Activated T-cell treated with anti-CD3 and anti-CD28 coated beads, Interleukin-2, amount 50 U/mL, for 24 hours (primary cell): ENCODE results near the gene IBTK.
"Not testable (repeated sequence)": the region's sequence is repeated elsewhere in the genome, so short reads cannot be mapped to it uniquely, and the experiment has no call there.

Source experiments
- DNase-seq: peaks from one replicate; pipeline ENCODE4 v3.0.0-alpha.2; 2020
- H3K27ac Mint-ChIP-seq: 2 replicates; pipeline ENCODE4 v1.8.0; 2020; ENCODE audit warnings: mild to moderate bottlenecking, mixed read lengths
- H3K27me3 Mint-ChIP-seq: 2 replicates; pipeline ENCODE4 v1.8.0; 2020; ENCODE audit warnings: mixed read lengths
- H3K36me3 Mint-ChIP-seq: 2 replicates; pipeline ENCODE4 v1.8.0; 2020; ENCODE audit warnings: low read depth, mixed read lengths
- H3K4me1 Mint-ChIP-seq: 2 replicates; pipeline ENCODE4 v1.8.0; 2020; ENCODE audit warnings: low read depth, mixed read lengths
- H3K4me3 Mint-ChIP-seq: 2 replicates; pipeline ENCODE4 v1.8.0; 2020; ENCODE audit warnings: mild to moderate bottlenecking, moderate library complexity, mixed read lengths
- H3K9me3 Mint-ChIP-seq: 2 replicates; pipeline ENCODE4 v1.8.0; 2020; ENCODE audit warnings: mixed read lengths

The IBTK gene, protein sequence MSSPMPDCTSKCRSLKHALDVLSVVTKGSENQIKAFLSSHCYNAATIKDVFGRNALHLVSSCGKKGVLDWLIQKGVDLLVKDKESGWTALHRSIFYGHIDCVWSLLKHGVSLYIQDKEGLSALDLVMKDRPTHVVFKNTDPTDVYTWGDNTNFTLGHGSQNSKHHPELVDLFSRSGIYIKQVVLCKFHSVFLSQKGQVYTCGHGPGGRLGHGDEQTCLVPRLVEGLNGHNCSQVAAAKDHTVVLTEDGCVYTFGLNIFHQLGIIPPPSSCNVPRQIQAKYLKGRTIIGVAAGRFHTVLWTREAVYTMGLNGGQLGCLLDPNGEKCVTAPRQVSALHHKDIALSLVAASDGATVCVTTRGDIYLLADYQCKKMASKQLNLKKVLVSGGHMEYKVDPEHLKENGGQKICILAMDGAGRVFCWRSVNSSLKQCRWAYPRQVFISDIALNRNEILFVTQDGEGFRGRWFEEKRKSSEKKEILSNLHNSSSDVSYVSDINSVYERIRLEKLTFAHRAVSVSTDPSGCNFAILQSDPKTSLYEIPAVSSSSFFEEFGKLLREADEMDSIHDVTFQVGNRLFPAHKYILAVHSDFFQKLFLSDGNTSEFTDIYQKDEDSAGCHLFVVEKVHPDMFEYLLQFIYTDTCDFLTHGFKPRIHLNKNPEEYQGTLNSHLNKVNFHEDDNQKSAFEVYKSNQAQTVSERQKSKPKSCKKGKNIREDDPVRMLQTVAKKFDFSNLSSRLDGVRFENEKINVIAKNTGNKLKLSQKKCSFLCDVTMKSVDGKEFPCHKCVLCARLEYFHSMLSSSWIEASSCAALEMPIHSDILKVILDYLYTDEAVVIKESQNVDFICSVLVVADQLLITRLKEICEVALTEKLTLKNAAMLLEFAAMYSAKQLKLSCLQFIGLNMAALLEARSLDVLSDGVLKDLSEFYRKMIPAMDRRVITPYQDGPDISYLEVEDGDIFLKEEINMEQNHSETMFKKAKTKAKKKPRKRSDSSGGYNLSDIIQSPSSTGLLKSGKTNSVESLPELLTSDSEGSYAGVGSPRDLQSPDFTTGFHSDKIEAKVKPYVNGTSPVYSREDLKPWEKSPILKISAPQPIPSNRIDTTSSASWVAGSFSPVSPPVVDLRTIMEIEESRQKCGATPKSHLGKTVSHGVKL (N-terminal part only)

DNA sequence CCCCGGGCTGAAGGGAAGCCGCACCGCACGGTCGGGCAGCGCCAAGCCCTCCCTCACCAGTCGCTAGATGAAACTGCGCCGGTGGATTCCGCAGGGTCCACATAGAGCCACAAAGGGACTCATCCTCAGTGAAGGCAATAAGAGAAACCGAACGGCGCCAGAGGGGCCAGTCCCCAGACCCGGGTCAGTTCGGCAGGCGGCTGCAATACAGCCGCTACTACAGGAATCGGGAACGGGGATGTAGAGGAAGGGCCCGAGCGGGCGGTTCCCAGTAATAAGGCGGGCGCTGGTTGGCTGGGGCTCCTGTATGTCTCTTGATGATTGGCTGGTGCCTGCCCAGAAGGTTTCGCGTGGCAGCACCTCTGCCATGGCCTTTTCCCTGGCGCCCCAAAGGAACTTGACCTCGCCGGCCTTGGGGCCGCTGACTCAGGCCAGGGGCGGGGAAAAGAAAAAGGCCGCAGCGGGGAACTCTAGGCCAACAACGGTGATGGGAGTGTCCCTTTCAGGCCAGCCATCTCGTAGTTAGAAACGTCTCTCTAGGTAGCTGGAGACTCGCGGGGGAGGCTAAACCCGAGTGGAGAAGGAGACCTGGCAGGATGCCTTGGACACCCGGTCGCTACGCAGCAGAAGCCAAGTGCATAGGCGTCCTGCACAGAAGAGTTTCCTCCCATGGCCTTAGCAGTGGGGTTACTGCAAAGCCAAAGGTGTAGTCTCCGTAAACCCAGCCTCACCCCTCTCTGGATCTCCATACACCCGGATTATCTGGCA lies at the start of gene IBTK:
Gene IBTK (minus strand): TSS at position 240 of the 768 bp plus-strand sequence. CDS start 7,258 bp downstream, outside the sequence.
- DNase-seq = peak; percentile 97
- Mint-ChIP-seq H3K4me1 (peaks cover 39% of the 10 kb centered on the region), H3K4me3 (peak within 1 kb of the TSS; percentile 96), H3K9me3 (no peaks in the 10 kb centered on the region), H3K27me3 (no peaks in the 10 kb centered on the region), H3K36me3 (peaks cover 38% of the 10 kb centered on the region), H3K27ac (peak within 1 kb of the TSS; percentile 96)

DNA sequence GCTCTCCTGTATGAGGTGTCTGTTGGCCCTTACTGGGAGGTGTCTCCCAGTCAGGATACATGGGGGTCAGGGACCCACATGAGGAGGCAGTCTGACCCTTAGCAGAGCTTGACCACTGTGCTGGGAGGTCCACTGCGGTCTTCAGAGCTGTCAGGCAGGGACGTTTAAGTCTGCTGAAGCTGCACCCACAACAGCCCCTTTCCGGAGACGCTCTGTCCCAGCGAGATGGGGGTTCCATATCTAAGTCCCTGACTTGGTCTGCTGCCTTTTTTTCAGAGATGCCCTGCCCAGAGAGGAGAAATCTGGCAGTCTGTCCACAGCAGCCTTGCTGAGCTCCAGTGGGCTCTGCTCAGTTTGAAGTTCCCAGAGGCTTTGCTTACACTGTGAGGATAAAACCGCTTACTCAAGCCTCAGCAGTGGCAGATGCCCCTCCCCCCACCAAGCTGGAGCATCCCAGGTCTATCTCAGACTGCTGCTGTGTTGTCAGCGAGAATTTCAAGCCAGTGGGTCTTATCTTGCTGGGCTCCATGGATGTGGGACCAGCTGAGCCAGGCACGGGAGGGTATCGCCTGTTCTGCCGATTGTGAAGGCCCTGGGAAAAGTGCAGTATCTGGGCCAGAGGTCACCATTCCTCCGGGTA lies 36.3 kb upstream of the IBTK start:
- Mint-ChIP-seq H3K27ac (no peak overlapping the region), H3K4me1 (peaks cover 27% of the 10 kb centered on the region), H3K4me3 (no peak overlapping the region), H3K27me3 (peaks cover 2% of the 10 kb centered on the region), H3K9me3 (no peaks in the 10 kb centered on the region), H3K36me3 (no peaks in the 10 kb centered on the region)
- no peak for DNase-seq

DNA sequence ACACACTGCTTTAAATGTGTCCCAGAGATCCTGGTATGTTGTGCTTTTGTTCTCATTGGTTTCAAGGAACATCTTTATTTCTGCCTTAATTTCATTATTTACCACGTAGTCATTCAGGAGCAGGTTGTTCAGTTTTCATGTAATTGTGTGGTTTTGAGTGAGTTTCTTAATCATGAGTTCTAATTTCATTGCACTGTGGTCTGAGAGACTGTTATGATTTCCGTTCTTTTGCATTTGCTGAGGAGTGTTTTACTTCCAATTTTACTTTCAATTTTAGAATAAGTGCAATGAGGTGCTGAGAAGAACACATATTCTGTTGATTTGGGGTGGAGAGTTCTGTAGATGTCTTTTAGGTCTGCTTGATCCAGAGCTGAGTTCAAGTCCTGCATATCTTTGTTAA lies 34.0 kb upstream of the IBTK start:
- H3K4me3 Mint-ChIP-seq = peak overlapping the region; percentile 19
- H3K9me3 Mint-ChIP-seq, H3K36me3 Mint-ChIP-seq, DNase-seq, H3K27me3 Mint-ChIP-seq: not testable (repeated sequence)
- H3K27ac Mint-ChIP-seq = peak overlapping the region; percentile 9
- peaks cover 26% of the 10 kb centered on the region for H3K4me1 Mint-ChIP-seq

DNA sequence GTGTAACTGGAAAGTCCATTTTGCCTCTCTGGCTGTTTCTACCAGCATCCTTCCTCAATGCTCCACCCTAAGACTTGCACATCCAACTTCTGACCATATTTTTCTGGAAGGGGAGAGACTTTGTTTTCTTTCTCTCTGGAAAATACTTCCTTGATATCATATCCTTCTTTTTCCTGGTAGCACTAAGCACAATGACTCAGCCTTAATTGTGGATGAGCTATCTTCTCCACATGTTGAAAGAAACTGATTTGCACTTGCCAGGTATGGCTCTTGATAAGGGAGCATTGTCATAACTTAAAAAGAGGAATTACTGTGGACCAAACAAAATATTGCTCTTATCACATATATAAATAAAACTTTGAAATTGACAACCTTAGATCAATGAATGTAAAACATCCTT lies 30.1 kb upstream of the IBTK start:
- Mint-ChIP-seq H3K4me3 (no peak overlapping the region), H3K27me3 (no peaks in the 10 kb centered on the region), H3K27ac (no peak overlapping the region), H3K4me1 (peaks cover 14% of the 10 kb centered on the region), H3K36me3 (no peaks in the 10 kb centered on the region), H3K9me3 (no peaks in the 10 kb centered on the region)
- no peak for DNase-seq

DNA sequence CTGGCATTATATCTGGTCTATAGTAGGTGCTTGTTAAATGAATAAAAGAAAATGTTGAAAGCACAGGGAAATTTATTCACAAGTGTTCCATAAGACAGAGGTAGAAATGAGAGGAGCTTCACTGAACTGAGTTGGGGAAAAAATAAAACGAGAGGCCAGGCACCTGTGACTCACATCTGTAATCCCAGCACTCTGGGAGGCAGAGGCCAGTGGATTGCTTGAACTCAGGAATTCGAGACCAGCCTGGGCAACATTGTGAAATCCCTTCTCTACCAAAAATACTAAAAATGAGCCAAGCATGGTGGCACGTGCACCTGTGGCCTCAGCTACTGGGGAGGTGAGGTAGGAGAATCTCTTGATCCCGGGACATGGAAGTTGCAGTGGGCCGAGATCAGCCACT lies 28.1 kb upstream of the IBTK start:
- Mint-ChIP-seq H3K27me3 (no peaks in the 10 kb centered on the region), H3K9me3 (no peaks in the 10 kb centered on the region), H3K4me3 (no peak overlapping the region), H3K36me3 (no peaks in the 10 kb centered on the region), H3K4me1 (no peaks in the 10 kb centered on the region), H3K27ac (no peak overlapping the region)
- no peak for DNase-seq

DNA sequence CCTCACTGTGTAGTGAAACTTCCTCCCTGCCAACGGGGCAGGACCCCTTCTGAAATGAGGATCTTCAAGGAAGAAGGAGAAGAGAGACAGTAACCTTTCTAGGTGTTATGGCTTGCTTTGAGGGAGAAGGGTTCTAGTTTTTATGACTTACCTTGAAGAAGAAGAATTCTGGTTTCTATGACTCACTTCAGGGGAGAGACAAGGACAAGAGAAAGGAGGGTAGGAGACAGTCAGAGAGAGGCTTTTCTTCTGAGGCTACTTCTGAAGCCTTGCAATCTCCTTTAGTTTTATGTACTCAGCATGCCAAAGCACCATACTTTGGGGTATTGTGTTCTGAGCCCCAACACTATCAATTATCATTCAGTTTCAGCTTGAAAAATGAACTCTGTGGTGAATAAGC lies 25.8 kb upstream of the IBTK start:
- DNase-seq = no peak
- Mint-ChIP-seq H3K27ac (no peak overlapping the region), H3K4me1 (no peaks in the 10 kb centered on the region), H3K4me3 (no peak overlapping the region), H3K36me3 (no peaks in the 10 kb centered on the region), H3K9me3 (no peaks in the 10 kb centered on the region), H3K27me3 (no peaks in the 10 kb centered on the region)

DNA sequence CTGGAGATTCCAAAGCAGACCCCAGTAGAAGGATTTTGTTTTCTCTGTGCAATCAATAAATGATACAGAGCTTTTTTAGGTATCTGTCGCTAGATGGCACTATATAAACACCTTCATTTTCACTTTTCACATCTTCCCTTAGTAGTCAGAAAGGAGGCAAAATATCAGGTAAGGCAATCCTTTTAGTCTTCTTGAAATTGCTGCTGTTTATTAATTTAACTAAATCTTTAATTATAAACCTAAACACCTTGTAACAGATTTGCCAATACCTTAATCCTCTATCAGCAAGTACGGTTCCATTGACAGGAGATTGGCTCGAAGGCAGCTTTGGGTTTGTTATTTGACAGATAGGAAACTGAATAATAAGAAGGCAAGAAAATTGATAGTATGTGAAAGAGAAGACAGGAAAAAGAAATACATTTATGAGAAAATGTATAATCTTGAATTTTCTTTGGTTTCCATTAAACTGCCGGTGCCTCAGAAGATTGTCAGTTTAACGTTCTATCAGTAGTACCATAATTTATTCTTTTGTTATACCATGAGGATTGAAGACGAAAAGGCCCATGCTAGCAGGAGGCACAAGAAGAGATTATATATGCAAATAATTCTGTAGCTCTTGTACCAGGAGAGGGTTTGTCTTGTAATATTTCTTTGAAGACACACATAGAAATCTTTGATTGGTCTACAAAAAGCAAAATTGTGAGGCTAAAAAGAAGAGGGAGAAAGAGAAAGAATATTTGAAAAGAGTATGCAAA lies 23.5 kb upstream of the IBTK start:
- no peaks in the 10 kb centered on the region for H3K9me3 Mint-ChIP-seq
- no peak overlapping the region for H3K27ac Mint-ChIP-seq
- H3K27me3 Mint-ChIP-seq = no peaks in the 10 kb centered on the region
- no peaks in the 10 kb centered on the region for H3K36me3 Mint-ChIP-seq
- no peak for DNase-seq
- no peak overlapping the region for H3K4me3 Mint-ChIP-seq
- no peaks in the 10 kb centered on the region for H3K4me1 Mint-ChIP-seq

DNA sequence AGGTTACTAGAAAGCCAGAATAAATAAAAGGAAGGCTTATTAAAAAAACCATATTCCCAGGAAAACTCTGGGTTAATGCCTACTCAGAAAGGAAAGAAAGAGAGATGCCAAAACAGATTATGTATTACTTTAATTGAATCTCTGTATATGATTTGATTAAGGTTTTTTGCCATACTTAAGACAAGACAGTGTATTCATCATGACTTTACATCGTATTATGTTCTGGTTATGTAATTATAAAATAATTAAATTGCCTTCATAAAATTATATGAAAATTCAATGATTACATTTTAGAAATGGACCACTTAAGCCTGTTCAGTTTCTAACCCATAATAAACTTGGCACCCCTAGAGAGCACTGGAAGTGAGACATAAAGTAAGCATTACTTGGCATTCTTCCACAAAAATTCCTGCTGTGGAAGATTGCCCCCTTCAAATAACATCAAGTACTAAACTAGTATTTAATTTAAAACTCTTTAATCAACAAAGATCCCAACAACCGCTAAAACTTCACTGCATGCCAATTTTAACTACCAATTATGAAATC lies 20.8 kb upstream of the IBTK start:
- H3K4me3 Mint-ChIP-seq = no peak overlapping the region
- no peaks in the 10 kb centered on the region for H3K9me3 Mint-ChIP-seq
- H3K36me3 Mint-ChIP-seq = no peaks in the 10 kb centered on the region
- no peaks in the 10 kb centered on the region for H3K27me3 Mint-ChIP-seq
- DNase-seq = no peak
- no peaks in the 10 kb centered on the region for H3K4me1 Mint-ChIP-seq
- no peak overlapping the region for H3K27ac Mint-ChIP-seq

DNA sequence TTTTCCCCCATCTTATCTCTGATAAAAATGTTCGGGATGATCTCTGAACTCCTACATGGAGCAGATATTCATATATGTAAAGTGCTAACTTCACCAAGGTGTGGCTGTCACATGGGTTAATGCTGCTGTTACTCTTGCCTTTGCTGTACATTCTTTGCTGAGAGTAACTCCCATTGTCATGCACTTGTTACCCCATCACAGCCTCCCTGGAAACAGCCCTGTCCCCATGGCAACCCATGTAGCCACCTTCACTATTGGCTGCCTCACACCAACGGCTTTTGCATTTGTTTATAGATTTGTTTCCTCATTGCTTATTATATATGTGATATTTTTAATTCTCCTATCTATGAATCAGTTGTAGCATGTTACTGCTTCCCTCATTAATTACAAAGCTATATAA lies 17.3 kb upstream of the IBTK start:
- Mint-ChIP-seq H3K4me1 (no peaks in the 10 kb centered on the region), H3K27ac (no peak overlapping the region), H3K4me3 (no peak overlapping the region), H3K27me3 (no peaks in the 10 kb centered on the region), H3K36me3 (no peaks in the 10 kb centered on the region), H3K9me3 (no peaks in the 10 kb centered on the region)
- DNase-seq = no peak

DNA sequence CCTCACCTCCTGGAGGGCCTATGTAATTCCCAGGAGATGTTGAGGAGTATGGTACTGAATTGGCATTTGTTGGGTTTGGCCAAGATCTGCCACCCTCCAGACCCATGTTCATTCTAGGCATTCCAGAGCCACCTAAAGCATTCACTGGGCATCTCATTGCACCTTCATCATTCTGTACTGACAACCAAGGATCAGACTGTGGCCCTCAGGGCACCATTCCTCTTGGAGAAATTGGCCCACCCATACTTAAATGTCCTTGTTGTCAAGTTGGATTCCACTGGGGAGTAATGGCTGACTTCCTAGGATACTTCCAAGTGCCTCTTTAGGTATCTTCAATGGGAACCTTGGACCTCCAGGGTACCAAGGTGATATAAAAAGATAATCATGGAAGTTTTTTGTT lies 16.8 kb upstream of the IBTK start:
- H3K4me1 Mint-ChIP-seq = no peaks in the 10 kb centered on the region
- H3K36me3 Mint-ChIP-seq = no peaks in the 10 kb centered on the region
- no peaks in the 10 kb centered on the region for H3K27me3 Mint-ChIP-seq
- H3K27ac Mint-ChIP-seq = no peak overlapping the region
- no peaks in the 10 kb centered on the region for H3K9me3 Mint-ChIP-seq
- H3K4me3 Mint-ChIP-seq = no peak overlapping the region
- DNase-seq = no peak

DNA sequence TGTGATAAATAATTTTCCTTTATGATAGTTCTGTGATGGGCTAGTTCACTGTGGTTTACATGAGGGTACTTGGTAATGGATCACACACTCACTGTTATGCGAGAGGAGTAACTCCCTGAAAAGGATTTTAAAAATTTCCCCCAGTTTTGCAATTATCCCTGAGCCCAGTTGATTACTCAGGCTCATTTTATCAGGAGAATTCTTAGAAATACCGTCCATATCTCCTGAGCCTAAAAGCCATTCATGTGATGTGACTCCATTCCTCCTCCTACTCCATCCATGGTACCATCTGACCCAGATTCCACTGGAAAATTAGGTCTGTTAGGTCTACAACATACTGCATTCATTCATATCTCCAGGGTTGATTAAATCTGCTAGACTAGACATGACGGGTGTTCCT lies 16.4 kb upstream of the IBTK start:
- H3K4me1 Mint-ChIP-seq = no peaks in the 10 kb centered on the region
- no peaks in the 10 kb centered on the region for H3K9me3 Mint-ChIP-seq
- DNase-seq = no peak
- no peaks in the 10 kb centered on the region for H3K27me3 Mint-ChIP-seq
- H3K27ac Mint-ChIP-seq = no peak overlapping the region
- no peak overlapping the region for H3K4me3 Mint-ChIP-seq
- no peaks in the 10 kb centered on the region for H3K36me3 Mint-ChIP-seq

DNA sequence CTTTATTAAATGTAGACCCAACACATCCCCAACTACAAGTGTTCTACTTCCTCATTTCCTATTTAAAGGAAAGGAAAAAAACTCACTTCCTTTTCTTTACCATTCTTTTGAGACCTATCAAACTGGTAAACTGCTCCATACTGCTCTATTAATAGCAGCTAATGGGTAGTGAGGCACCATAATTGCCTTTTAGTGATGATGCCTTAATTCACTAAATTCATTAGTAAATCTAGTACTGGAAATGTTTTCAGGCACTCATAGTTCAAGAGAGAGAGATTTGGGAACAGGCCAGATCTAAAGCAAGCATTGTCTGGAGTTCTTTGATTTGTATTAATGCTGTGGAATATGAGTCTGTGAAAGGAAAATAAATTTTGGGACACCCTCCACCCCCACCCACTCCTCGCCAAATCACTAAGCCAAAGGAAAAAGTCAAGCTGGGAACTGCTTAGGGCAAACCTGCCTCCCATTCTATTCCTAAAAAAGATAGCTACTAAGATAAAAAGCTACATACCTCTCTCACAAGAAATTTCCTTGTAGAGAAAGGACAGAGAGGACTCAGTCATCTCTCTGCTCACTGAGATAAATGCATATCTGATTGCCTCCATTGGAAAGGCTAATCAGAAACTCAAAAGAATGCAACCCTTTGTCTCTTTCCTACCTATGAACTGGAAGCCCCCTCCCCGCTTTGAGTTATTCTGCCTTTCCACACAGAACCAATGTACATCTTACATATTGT lies 13.6 kb upstream of the IBTK start:
- Mint-ChIP-seq H3K27ac (no peak overlapping the region), H3K36me3 (no peaks in the 10 kb centered on the region), H3K27me3 (no peaks in the 10 kb centered on the region), H3K9me3 (no peaks in the 10 kb centered on the region), H3K4me1 (no peaks in the 10 kb centered on the region), H3K4me3 (no peak overlapping the region)
- DNase-seq = no peak
